ENCODE data around the gene ZFP36. TPM values are rescaled to one million over a fixed set of nuclear protein-coding genes. Genes with fewer than 3 reads are reported as not detected.

ZFP36 gene
- total RNA-seq, 6 experiments from 2014 or later = 30.9 to 81.6 (median 68.5) TPM

DNA sequence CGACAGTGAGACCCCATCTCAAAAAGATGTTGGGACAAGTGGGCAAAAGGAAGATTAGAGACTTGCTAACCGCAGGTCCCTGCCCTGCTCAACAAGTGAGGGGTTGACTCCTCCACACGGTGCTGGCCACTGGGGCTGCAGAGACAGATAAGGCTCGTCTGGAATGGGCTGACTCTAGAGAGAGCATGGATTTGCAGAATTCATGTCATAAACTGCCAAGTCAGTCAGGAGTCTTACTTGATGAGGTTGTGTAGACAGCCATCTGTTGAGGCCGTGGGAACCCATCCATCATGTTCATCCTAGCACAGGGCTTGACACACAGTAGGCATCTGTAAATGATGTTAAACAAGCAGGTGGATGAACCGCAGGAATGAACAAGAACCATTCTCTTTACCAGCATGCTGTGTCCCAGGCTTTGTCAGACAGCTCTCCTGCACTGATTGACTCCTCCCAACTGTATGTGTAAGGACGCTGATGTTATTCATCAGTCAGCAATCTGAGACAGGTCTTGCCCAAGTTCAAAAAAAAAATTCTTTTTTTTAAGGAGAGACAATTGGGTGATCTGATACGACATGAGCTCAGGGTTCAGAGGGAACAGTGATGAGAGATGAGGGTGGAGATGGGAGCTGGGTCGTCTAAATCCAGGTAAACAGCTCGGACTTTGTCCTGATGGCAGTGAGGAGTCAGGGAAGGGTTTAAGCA lies 24.6 kb upstream of the ZFP36 start:
- no peak for TF ChIP-seq CTCF (IDR thresholded peaks at IDR 0.05)
- Mint-ChIP-seq H3K4me1 (ENCODE audit: low read depth) (peaks cover 21% of the 10 kb centered on the region; the same call in 1 of the 2 replicates), H3K36me3 (ENCODE audit: low read depth) (peaks cover 37% of the 10 kb centered on the region), H3K4me3 (no peak overlapping the region), H3K9me3 (no peaks in the 10 kb centered on the region), H3K27me3 (ENCODE audit: insufficient read depth) (peaks cover 2% of the 10 kb centered on the region), H3K27ac (peak overlapping the region; percentile 27)
- no peak for DNase-seq

DNA sequence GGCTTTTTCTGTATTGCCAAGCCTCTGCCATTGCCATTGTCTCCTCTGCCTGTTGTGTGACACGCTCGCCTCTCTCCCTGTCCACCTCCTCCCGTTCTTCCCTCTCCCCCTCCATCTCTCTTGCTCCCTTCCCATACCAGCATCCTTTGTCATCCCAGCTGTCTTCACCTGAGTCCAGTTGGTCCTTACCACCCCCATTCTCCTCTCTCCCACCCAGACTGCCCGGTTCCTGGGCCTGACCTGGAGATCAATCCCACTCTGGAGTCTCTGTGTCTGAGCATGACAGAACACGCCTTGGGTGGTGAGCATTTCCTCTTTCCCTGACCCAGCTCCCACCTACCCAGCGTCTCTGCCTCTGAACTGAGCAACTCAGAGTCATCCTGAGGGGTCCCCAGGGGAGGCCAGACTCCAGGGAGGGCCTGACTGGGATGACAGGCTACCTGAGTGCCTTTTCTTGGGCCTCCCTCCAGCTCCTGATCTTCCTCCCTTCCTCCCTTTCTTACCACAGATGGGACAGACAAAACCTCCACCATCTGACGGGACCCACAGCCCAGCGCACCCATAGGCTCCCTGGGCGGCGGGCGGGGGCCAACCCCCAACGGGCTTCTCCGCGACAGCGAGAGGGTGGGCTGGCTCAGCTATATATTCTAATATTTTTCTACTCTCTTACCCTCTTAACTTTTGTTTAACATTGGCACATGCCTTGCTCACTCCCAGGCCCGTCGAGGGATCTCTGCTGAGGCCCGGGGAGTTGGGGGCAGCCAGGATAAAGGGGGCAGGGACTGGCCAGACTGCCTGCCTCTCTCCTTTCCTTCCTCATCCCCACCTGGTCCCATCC lies 23.4 kb upstream of the ZFP36 start:
- Mint-ChIP-seq H3K4me3 (no peak overlapping the region), H3K36me3 (ENCODE audit: low read depth) (peaks cover 39% of the 10 kb centered on the region), H3K9me3 (no peaks in the 10 kb centered on the region), H3K4me1 (ENCODE audit: low read depth) (peaks cover 17% of the 10 kb centered on the region; the same call in 1 of the 2 replicates), H3K27me3 (ENCODE audit: insufficient read depth) (peaks cover 2% of the 10 kb centered on the region), H3K27ac (peak overlapping the region; percentile 17; the same call in 1 of the 2 replicates)
- no peak for TF ChIP-seq CTCF (IDR thresholded peaks at IDR 0.05)
- DNase-seq = no peak

DNA sequence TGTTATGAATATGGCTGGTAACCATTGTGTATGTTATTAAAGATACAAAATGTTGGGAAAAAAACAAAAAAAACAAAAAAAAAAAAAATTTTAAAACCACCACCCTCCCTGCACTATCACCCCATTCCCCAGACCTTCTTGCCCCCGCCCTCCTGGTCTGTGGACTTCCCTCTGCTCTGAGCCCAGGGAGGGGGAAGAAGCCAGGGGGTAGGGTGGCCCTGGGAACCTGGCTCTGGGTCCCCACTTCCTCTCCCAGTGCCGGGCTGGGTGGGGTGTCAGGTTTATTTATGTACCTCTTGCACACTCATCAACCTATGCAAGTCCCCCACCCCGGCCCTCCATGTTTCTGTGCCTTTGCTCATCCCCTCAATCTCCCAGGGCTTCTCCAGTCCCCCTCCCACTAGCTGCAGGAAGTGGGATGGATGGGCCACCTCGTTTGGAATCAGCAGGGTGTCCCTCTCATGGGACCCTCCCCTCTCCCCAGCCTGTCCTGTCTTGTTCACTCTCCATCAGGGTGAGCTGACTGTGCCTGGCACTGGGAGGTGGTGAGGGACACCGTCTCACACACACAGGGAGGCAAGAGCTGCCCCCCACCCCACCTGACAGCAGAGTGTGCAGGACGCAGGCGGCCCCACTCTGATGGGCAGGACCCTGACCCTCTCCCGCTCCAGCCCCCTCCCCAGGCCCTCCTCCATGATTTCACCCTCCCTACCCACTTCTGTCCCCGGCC lies 21.6 kb upstream of the ZFP36 start:
- peaks cover 2% of the 10 kb centered on the region for H3K27me3 Mint-ChIP-seq (ENCODE audit: insufficient read depth)
- H3K27ac Mint-ChIP-seq = no peak overlapping the region
- H3K36me3 Mint-ChIP-seq (ENCODE audit: low read depth) = peaks cover 41% of the 10 kb centered on the region
- peaks cover 33% of the 10 kb centered on the region for H3K4me1 Mint-ChIP-seq (ENCODE audit: low read depth)
- H3K9me3 Mint-ChIP-seq = no peaks in the 10 kb centered on the region
- H3K4me3 Mint-ChIP-seq = no peak overlapping the region
- TF ChIP-seq CTCF (IDR thresholded peaks at IDR 0.05) = no peak
- no peak for DNase-seq

- no peaks in the 10 kb centered on the region; the same call in 1 of the 2 replicates for H3K9me3 Mint-ChIP-seq
- no peak overlapping the region for H3K4me3 Mint-ChIP-seq
- peaks cover 2% of the 10 kb centered on the region for H3K27me3 Mint-ChIP-seq (ENCODE audit: insufficient read depth)
- peaks cover 37% of the 10 kb centered on the region for H3K4me1 Mint-ChIP-seq (ENCODE audit: low read depth)
- no peak for DNase-seq
- TF ChIP-seq CTCF (IDR thresholded peaks at IDR 0.05) = no peak
- H3K36me3 Mint-ChIP-seq (ENCODE audit: low read depth) = peaks cover 41% of the 10 kb centered on the region
- peak overlapping the region; percentile 60 for H3K27ac Mint-ChIP-seq
Measured at GRCh38 chr19:39385629-39386411, 20.8 kb upstream of the ZFP36 start.

DNA sequence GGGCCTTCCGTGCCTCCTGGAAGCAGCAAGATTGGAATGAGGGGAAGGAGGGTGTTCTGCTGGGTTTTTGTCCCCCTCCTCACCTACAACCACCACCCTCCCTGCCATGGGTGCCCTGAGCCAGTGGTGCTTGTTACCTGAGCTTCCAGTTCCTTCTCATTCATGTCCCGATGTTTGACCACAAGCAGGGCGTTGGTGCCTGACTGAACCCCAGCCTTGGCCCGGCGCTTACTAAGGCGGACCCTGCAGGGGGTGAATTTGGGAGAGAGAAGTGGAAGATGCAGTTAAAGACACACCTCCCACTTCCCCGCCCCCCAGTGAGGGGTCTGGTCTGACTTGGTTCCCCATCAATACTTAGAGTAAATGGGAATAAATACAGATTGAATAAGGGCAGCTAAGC lies 20.1 kb upstream of the ZFP36 start:
- Mint-ChIP-seq H3K4me1 (ENCODE audit: low read depth) (peaks cover 34% of the 10 kb centered on the region), H3K9me3 (no peaks in the 10 kb centered on the region; the same call in 1 of the 2 replicates), H3K36me3 (ENCODE audit: low read depth) (peaks cover 40% of the 10 kb centered on the region), H3K27me3 (ENCODE audit: insufficient read depth) (peaks cover 7% of the 10 kb centered on the region), H3K27ac (peak overlapping the region; percentile 60), H3K4me3 (no peak overlapping the region)
- DNase-seq = no peak
- TF ChIP-seq CTCF (IDR thresholded peaks at IDR 0.05) = no peak

All from HFFc6 (cell line).